Fibroblast of mammary gland (primary cell): ENCODE measurements around the gene DNAJC12.
"Not testable (repeated sequence)": the region's sequence is repeated elsewhere in the genome, so short reads cannot be mapped to it uniquely, and the experiment has no call there.

ENCODE experiments used
- DNase-seq: peaks from one replicate; pipeline ENCODE4 v3.0.0-alpha.2; 2010; ENCODE audit warnings: low read depth
- H3K4me3 ChIP-seq: 2 replicates; pipeline ENCODE4 v1.5.1; 2011; ENCODE audit warnings: low read depth, mild to moderate bottlenecking, low read length, moderate library complexity; ENCODE audit not compliant: control insufficient read depth
- TF ChIP-seq, protein P1 (sequence below): conservative IDR thresholded peaks from 2 replicates; pipeline ENCODE4 v1.5.1; 2011; ENCODE audit warnings: low read depth, low read length, inconsistent platforms; ENCODE audit not compliant: control insufficient read depth, insufficient read depth

DNAJC12 gene

DNA sequence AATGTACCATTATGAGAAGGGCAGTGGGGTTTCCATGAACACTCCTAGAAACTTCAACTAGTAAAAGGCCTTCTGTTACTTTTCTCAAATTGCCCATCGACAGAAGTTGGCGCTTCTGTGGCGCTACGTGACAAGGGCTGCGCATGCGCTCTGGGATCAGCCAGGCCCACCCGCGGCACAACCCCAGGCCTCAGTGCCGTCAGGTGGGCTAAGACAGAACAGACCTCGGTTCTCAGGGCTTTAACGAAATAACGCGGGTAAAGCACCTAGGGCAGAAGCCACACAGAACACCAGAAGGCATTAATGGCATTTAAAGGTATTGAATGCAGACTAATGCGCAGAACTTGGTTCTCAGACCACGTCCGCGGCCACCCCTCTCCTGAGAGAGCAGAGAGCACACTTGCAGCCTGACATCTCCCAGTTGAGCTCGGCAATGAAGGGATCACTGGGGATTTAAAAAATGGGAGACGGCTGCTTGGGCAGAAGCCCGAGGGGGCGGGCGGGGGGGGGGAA is 74.4 kb downstream of the DNAJC12 start:
- TF ChIP-seq, protein P1, sequence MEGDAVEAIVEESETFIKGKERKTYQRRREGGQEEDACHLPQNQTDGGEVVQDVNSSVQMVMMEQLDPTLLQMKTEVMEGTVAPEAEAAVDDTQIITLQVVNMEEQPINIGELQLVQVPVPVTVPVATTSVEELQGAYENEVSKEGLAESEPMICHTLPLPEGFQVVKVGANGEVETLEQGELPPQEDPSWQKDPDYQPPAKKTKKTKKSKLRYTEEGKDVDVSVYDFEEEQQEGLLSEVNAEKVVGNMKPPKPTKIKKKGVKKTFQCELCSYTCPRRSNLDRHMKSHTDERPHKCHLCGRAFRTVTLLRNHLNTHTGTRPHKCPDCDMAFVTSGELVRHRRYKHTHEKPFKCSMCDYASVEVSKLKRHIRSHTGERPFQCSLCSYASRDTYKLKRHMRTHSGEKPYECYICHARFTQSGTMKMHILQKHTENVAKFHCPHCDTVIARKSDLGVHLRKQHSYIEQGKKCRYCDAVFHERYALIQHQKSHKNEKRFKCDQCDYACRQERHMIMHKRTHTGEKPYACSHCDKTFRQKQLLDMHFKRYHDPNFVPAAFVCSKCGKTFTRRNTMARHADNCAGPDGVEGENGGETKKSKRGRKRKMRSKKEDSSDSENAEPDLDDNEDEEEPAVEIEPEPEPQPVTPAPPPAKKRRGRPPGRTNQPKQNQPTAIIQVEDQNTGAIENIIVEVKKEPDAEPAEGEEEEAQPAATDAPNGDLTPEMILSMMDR: no peak
- peak overlapping the region; percentile 88 for H3K4me3 ChIP-seq
- peak; percentile 47 for DNase-seq

DNA sequence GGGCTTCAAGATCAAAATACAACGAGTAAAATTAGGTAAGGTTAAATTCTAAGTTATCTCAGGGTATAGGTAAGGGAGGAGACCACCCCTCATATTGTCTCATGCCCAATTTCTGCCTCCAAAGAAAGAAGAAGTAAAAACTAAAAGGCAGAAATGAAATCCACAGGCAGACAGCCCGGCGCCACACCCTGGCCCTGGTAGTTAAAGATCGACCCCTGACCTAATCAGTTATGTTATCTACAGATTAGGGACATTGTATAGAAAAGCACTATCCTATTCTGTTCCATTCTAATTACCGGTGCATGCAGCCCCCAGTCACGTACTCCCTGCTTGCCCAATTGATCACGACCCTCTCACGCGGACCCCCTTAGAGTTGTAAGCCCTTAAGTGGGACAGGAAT is 75.4 kb downstream of the DNAJC12 start:
- DNase-seq, H3K4me3 ChIP-seq: not testable (repeated sequence)

DNA sequence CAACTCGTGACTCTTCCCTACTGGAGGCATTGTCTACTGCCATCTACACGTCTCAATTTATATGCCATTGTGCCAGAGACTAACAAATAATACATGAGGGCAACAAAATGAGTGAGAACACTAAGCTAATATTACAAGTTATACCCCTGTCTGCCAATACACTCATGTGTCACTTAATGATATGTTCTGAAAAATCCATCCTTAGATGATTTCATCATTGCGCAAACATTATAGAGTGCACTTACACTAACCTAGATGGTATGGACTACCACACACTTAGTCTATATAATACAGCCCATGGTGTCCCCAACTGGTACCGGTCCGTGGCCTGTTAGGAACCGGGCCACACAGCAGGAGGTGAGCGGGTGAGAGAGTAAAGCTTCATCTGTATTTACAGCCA is 77.7 kb downstream of the DNAJC12 start:
- H3K4me3 ChIP-seq: no peak overlapping the region
- TF ChIP-seq, protein P1: no peak
- no peak for DNase-seq
